ENCODE results near the gene MLIP.

Gene MLIP

DNA sequence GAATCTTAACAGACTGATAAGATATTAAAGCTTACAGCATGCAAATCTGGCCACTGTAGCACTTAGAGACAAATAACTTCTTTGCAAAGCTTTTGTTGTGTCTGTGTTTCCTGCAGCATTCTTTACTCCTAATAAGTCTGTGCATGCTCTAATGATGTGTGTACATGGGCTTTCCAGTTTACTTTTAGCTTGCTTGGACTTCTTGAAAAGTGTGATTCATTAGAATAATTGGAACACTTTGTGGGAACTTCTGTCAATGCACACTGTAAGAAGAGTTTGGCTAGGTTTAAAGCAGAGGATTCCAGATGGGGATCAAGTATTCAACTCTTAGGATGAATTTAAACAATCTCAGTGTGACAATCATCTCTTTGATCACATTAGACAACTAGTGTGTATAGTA, 174.9 kb downstream of the MLIP start:
- no peak for DNase-seq

DNA sequence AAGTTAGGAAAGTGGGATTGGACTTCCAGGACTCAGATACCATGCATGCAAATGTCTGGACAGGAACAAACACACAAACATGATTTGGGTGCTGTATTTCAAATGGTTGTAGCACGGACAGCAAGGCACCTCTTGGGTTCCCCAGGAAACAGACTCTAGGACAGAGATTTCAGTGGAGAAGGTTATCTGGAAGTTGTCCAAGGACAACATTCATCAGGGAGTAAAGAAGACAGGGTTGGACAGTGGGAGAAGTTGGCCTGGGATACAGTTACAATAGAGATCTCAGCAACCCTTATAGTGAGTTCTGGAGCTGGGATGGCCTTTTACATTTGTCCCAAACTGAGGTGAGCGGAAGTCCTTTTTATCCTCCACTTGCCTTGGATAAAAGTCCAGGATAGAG, 177.2 kb downstream of the MLIP start:
- no peak for DNase-seq

DNA sequence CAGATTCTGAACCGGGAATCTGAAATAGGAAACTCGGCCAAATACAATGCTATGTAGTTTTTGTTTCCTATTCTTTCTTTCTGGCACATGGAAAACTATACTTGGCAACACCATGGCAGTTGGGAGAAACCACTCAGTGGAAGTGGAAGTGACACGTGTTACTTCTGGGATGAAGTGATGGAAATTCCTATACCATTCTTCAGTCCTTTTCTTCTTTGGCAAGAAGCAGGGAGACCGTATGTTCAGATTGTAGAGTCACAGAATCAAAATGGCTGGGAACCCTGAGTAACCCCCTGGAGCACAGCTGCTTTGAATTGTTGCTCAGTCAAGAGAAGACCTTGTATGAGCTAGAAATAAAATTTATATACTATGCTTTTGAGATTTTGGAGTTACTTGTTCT, 178.2 kb downstream of the MLIP start:
- no peak for DNase-seq

DNA sequence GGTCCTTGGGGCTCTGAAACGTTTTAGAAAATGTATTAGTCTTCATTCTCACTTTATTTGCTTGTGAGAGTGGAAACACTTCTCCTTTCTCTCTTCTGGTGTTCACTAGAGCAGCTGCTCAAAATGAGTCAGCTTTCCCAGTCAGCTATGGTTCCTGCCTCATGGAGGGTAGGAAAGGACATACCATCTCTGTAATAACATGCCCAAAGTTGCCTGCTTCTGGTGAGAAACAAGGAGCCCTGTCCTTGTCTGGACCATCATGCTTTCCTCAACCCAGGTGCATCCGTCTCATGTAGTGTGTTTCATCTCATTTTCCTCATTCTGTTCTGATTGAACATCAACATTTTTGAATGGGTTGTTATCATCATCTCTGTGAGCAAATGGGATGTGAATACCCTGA, 179.9 kb downstream of the MLIP start:
- DNase-seq, result no peak

DNA sequence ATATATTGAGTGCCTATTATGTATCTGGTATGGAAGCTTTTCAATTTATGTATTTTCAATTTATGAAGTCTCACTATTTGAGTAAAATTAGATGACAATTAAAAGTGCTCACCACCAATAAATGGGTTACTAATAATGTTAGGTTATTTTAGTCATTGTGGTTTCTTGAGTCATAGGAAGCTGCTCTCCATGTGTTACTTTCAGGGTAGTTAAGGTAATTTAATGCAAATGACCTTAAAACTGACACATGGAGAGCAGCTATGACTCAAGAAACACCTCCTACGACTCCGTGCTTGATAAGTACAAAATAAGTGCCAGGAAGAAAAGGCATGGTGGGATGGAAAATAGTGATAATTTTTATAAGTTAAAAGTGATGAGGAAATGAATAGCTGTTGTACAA, 180.5 kb downstream of the MLIP start:
- DNase-seq, result no peak

DNA sequence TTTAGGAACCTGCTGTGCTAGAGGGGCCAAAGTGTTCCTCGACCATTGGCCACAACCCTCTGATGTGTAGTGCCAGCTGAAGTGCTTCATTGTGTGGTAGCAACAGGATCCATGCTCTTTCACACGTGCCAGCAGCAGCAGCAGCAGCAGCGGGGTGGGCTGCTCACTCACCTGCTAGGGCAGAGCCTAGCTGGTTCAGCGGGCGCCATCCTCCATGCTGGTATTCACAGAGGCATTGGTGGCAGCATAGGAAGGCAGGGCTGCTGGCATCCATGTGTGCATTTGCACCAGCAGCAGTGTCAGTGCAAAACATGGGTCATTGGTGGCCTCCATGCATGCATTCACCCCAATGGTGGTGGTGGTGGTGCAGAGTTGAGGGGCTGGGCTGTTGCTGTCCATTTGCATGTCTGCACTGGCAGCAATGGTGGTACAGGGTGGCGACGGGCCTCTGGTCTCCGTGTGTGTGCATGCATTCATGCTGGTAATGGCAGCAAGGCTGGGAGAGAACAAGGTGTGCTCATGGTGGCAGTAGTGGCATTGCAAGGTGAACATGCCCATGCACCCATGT, 183.8 kb downstream of the MLIP start:
- no peak for DNase-seq

DNA sequence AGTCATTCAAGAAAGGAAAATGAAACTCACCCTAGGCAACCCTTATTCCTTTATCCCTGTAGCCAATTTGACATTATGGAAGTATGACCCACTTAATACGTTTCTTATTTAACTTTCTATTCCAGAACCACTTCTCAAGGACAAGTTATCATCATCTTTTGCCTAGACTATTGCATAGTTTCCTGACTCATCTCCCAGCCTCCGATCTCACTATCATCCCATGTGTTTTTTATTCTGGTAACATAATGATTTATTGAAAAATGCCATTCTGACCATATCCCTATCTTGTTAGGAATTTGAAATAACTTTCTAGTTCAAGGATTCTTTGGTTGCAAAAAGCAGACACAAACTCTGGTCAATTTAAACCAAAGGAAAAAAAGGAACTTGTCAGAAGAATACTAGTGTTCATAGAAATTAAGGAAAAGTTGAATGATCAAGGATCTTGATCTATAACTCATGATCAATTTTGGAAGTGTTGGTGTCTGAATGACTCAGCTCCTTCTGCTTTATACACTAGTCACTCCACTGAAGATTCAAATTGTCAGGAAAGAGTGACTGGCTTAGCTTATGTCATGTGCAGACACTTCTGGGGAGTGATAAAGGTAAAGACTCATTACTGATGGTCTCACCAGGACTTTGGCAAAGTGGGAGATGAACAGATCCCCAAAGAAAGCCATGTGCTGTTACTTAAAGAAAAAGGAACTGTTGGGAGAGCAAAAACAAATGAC, 188.5 kb downstream of the MLIP start:
- no peak for DNase-seq

DNA sequence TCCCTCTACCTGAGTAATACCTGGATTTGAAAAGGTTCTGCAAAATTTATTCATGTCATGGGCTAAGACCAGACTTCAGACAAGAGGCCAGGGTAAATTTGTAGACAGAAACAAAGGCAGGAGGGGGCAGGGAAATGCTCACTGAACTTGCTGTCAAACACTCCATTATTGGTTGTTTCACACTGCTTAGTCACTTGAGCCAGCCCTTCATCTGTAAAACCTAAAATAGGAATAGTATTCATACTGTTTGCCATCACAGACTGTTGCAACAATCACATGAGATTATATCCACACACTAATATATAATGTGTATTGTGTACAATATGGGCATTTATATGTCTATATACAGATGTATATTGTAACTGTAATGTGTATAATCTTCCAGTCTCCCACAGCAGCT, 190.5 kb downstream of the MLIP start:
- DNase-seq, result no peak

DNA sequence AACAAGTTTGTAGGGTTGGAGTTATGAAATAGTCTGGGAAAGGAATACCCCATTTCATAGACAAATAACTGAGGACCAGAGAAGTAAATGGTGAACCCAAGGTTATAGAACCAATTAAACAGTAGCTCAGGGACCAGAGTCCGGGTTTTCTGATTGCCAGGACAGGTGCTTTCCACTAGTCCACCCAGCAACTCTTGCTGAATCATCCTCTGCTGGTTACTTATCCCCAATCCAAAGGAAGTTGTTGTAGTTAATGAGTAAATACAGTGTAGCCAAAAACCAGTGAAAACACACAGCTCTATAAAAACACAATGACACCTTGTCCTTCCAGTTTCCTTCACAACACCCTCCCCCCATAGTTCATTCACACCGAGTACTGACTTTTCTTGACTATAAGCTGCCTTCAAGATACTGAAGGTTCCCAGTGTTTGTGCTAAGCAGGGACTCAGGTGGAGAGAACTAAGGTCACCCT, 196.2 kb downstream of the MLIP start:
- no peak for DNase-seq

DNA sequence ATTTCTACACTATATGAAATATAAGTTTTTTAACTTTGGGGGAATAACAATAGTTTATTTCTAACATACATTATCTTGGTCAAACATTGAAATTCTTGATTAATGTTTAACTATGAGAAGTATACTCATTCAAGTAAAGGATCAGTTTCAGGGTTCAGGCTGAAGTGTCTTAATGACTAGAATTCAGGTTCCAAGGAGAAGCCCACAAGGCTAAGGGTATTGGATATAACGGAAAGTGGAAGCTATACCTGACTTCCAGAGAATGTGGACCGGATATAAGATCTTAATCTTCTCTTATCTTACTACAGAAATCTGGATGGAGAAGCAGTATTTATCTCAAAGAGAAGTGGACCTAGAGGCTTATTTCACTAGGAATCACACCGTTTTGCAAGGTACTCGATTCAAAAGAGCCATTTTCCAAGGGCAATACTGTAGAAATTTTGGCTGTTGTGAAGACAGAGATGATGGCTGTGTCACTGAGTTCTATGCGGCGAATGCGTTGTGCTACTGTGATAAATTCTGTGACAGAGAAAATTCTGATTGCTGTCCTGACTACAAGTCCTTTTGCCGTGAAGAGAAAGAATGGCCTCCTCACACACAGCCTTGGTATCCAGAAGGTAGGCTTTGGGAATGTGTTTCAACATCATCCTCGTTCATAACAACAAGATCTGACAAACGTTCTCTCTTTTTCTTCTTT, 197.2 kb downstream of the MLIP start, which contains the start of gene TINAG:
Gene TINAG, plus strand, starts transcription at position 153 of the 697 bp plus-strand sequence. Its CDS starts 110 bp downstream, at position 263.
- no peak for DNase-seq

DNA sequence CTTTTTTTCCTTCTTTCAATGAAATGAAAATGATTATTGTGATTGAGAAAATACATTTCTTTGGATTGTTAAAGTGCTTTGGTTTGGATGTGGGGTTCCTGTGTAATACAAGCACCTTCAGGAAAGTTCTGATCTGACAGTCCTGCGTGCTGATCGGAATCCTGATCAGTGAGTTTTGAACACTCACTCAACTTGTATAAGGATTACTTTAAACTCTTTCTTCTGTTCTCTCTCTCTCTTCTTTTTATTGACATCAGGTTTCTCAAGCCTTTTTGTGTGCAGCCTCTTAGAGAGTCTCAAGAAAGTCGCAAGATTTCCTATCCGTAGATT, 197.7 kb downstream of the MLIP start:
- no peak for DNase-seq

DNA sequence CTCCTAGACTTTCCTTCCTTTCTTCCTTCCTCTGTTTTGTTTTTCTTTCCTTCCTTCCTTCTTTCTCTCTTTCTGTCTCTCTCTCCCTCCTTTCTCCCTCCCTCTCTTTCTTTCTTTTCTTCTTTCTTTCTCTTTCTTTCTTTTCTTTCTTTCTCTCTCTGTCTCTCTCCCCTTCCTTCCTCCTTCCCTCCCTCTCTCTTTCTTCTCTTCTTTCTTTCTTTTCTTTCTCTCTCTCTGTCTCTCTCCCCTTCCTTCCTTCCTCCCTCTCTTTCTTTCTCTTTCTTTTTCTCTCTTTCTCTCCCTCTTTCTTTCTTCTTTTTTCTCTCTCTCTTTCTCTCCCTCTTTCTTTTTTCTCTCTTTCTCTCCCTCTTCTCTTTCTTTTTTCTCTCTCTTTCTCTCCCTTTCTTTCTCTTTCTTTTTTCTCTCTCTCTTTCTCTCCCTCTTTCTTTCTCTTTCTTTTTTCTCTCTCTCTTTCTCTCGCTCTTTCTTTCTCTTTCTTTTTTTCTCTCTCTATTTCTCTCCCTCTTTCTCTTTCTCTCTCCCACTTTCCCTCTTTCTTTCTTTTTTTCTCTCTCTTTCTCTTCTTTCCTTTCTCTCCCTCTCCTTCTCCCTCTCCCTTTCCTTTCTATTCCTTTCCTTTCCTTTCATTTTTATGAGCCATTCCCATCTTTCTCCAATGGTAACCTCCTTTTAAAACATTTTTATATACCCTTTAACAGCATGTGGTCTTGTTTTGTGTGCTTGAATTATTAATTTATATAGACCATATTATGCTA, 199.3 kb downstream of the MLIP start:
- DNase-seq, result no peak

DNA sequence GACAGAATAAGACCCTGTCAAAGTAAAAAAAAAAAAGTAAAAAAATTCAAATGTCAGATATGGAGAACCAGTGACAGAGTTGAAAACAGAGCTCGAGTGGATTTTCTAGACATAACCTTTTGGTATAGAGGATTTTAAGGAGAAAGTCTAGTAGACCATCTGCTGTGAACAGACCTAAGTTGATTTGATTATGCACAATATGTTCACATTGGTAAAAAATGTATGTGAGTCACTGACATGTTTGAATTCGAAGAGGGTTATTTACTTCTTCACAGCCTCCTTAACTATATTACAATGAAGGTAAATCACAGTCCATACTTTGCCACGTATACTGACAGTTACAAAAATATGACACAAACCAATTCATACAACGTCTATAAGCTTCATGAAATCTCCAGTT, 204.4 kb downstream of the MLIP start:
- no peak for DNase-seq

Measured in activated effector memory CD4-positive, alpha-beta T cell treated with anti-CD3 and anti-CD28 coated beads, Interleukin-2, amount 50 U/mL, for 16 hours (primary cell).